LNCAP (cell line): Measurements from ENCODE around the gene SHROOM1.

Experiments
- CTCF ChIP-seq: fragments of 450-650 bp; IDR thresholded peaks from 2 replicates; pipeline ENCODE4 v1.5.1; 2017; ENCODE audit warnings: mild to moderate bottlenecking

The SHROOM1 gene

DNA sequence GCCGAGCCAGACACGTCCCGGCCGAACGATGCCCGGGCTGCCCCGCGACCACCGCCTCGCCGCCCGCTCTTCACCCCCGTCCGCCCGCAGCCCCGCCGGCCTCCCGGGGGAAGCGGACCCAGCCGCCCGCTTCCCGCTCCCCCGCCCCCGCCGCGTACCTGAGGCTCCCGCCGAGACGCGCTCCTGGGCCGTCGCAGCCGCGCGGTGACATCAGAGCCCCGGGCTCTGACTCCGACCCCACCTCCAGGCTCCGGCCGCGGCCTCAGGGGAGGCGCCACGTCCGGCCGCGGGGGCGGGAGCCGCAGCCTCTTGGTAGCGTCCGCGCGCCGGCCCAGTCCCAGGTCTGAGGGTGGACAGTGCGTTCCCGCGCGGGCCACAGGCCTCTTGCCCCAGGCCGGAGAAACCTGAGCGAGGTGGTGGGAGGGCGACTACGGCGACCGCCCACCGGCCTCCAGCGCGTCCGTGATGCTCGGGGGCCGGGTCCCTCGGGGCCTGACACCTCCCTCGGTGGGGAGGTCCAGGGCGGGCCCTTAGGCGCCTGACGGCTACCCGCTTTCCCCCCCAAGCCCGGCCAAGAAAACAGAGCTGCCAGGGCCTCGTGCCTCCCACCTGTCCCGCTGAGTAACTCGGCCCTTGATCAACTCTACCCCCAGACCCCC, at the start of gene SHROOM1:
TSS of gene SHROOM1 (minus strand) at position 212 of the 659 bp plus-strand sequence. CDS start 4,507 bp downstream, outside the sequence.
- no peak for TF ChIP-seq CTCF

- TF ChIP-seq CTCF: no peak
These were observed 47.5 kb upstream of the SHROOM1 start for GRCh38 chr5:132877938-132878337.

DNA sequence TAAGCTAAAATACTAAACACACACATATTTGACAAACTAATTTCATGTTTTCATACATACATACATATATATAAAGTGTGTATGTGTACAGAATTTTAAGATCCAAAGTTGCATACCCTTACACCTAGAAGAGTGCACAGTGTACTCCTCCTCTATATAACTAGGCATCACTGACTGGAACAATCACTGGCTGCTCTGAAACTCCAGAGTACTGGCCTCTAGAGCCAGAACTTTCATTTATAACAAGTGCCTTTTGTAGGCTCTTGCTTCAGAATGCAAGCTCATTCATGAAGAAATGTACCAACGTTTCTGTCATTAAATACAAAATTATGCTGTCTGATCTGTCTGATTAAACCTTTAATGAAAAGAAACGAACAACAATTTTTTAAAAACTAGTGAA, 47.0 kb upstream of the SHROOM1 start:
- no peak for TF ChIP-seq CTCF

DNA sequence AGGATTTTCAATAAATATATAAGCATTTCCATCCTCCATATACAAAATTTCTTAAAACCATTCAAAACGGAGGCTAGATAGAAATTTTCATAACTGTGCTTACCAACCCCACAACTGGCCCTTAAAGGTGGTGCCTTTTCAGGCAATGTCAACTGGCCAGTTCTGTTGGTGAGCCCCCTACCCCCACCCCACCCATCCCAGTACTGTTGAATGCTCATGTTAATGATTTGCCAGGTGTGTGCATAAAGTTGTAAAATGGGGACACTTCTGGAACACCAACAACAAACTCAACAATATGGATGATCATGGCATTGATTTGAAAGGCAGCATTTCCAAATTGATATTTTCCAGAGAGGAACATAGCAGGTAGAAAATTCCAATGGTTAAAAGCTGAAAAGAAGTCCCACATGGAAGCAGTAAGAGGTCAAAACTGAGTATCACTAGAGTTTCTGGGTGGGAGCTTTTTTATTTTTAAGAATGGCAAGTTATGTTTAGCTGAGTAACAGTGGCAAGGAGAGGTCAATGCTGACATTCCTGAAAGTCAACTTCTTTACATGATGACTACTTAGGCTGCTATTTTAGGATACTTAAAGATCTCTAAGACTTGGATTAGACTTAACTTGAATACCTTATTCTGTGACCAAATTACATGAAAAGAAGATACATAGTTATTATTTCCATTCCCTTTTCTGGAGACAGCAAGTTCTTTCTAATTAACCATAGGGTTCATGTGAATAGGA, 45.7 kb upstream of the SHROOM1 start:
- TF ChIP-seq CTCF: no peak

GRCh38 chr5:132873930-132874271, 43.5 kb upstream of the SHROOM1 start:
- TF ChIP-seq CTCF: no peak

- TF ChIP-seq CTCF: no peak
These were observed 42.9 kb upstream of the SHROOM1 start, which contains the start of gene LEAP2 for GRCh38 chr5:132873119-132873929. TSS of gene LEAP2 (plus strand) at chr5:132873668. CDS start at chr5:132873695, 27 bp downstream.

- no peak for TF ChIP-seq CTCF
These were observed 42.3 kb upstream of the SHROOM1 start for GRCh38 chr5:132872788-132873118.
